HCT116 (cell line): ENCODE measurements around the gene SNRNP27. TPM values are rescaled to one million over a fixed set of nuclear protein-coding genes. Genes with fewer than 3 reads are reported as not detected.

Source experiments
- ATAC-seq: fragments of 200-7000 bp; cut with Tn5 transposase; 2 replicates; pipeline ENCODE4 v1.9.1; 2020; ENCODE audit warnings: mild to moderate bottlenecking, moderate library complexity
- BruUV-seq: library from RNA; stranded (reverse); fragments of 400-500 nt; replicated peaks from 2 replicates; lab custom pipeline; 2021; lab: Mats Ljungman, UMichigan
- CTCF ChIA-PET: fragments of 300-600 bp; sonication (Branson Sonifier 250); formaldehyde crosslinking; loops from one replicate; lab custom pipeline; 2021; ENCODE audit warnings: antibody characterized with exemption; lab: Charles Lee
- POLR2A ChIA-PET: fragments of 300-600, 350-600 bp; sonication (Branson Sonifier 250); formaldehyde crosslinking; loops from one replicate; lab custom pipeline; 2021; ENCODE audit warnings: antibody characterized with exemption; lab: Charles Lee
- RAD21 ChIA-PET, 2 experiments: fragments of 300-600 bp; sonication (Branson Sonifier 250); formaldehyde crosslinking; loops; one replicate each; lab custom pipeline; 2023; ENCODE audit warnings: low total read pairs in 2 of 2; ENCODE audit not compliant: uncharacterized antibody in 2 of 2, unreplicated experiment in 2 of 2, low non-redundant PET in 1 of 2; lab: Charles Lee
- DNase-seq: peaks from one replicate; pipeline ENCODE4 v3.0.0-alpha.2; 2010; ENCODE audit warnings: low read depth, low spot score
- H2AFZ ChIP-seq: fragments of 200-600 bp; shearing (Covaris generic), sonication (generic); 2 replicates; pipeline ENCODE4 v1.6.1; 2017; ENCODE audit warnings: low read depth, mixed run types, mixed read lengths, antibody characterized with exemption, low read length; ENCODE audit not compliant: poor library complexity, severe bottlenecking
- H3K27ac ChIP-seq: 2 replicates; pipeline ENCODE4 v1.5.1; 2012; ENCODE audit warnings: low read depth, low read length
- H3K27me3 ChIP-seq: fragments of 200-600 bp; sonication (generic); 2 replicates; pipeline ENCODE4 v1.6.1; 2016; ENCODE audit warnings: mixed run types, low read length, mixed read lengths; ENCODE audit not compliant: insufficient read depth
- H3K36me3 ChIP-seq, 2 experiments: fragments of 200-500 bp in 1 of 2; fragments of 200-600 bp in 1 of 2; sonication (Bioruptor generic) in 1 of 2; sonication (generic) in 1 of 2; 2 replicates each; pipeline versions ENCODE4 v1.5.1 to v1.6.1; 2014 to 2016; ENCODE audit warnings: low read length in 2 of 2, inconsistent platforms in 1 of 2, mixed read lengths in 1 of 2, mixed run types in 1 of 2; ENCODE audit not compliant: insufficient read depth in 2 of 2, control insufficient read depth in 1 of 2
- H3K4me1 ChIP-seq, 2 experiments: fragments of 200-600 bp in 1 of 2; sonication (generic) in 1 of 2; 2 replicates each; pipeline versions ENCODE4 v1.5.1 to v1.6.1; 2012 to 2017; ENCODE audit warnings: low read length in 2 of 2, inconsistent platforms in 1 of 2, mild to moderate bottlenecking in 1 of 2, mixed read lengths in 1 of 2, mixed run types in 1 of 2, moderate library complexity in 1 of 2; ENCODE audit not compliant: insufficient read depth in 2 of 2, control insufficient read depth in 1 of 2
- H3K4me2 ChIP-seq: fragments of 200-600 bp; sonication (generic); 2 replicates; pipeline ENCODE4 v1.6.1; 2017; ENCODE audit warnings: mixed run types, low read length, mixed read lengths
- H3K4me3 ChIP-seq, 2 experiments: fragments of 200-600 bp in 1 of 2; sonication (generic) in 1 of 2; replicated peaks in 1 of 2; 2 replicates each; pipeline ENCODE4 v1.5.1; 2011 to 2016; ENCODE audit warnings: low read length in 2 of 2, control low read depth in 1 of 2, low read depth in 1 of 2, mild to moderate bottlenecking in 1 of 2, mixed read lengths in 1 of 2, mixed run types in 1 of 2
- H3K79me2 ChIP-seq: fragments of 200-600 bp; sonication (generic); 2 replicates; pipeline ENCODE4 v1.6.1; 2017; ENCODE audit warnings: mild to moderate bottlenecking, mixed run types, low read length, moderate library complexity, mixed read lengths; ENCODE audit not compliant: insufficient read depth
- H3K9ac ChIP-seq: fragments of 200-600 bp; sonication (generic); 2 replicates; pipeline ENCODE4 v1.6.1; 2016; ENCODE audit warnings: low read length, mixed read lengths
- H3K9me2 ChIP-seq: fragments of 200-600 bp; sonication (generic), shearing (Covaris generic); 2 replicates; pipeline ENCODE4 v1.6.1; 2017; ENCODE audit warnings: mixed run types, mild to moderate bottlenecking, moderate library complexity; ENCODE audit not compliant: insufficient read depth
- H3K9me3 ChIP-seq, 2 experiments: fragments of 200-500 bp in 1 of 2; fragments of 200-600 bp in 1 of 2; sonication (Bioruptor generic) in 1 of 2; sonication (generic) in 1 of 2; 2 replicates each; pipeline ENCODE4 v1.6.1; 2014 to 2017; ENCODE audit warnings: low read length in 2 of 2, mixed read lengths in 2 of 2, inconsistent platforms in 1 of 2, low read depth in 1 of 2, mild to moderate bottlenecking in 1 of 2, mixed run types in 1 of 2, moderate library complexity in 1 of 2; ENCODE audit not compliant: control insufficient read depth in 1 of 2, insufficient read depth in 1 of 2
- H4K20me1 ChIP-seq: fragments of 200-600 bp; sonication (generic), shearing (Covaris generic); 2 replicates; pipeline ENCODE4 v1.6.1; 2017; ENCODE audit warnings: mixed run types, mild to moderate bottlenecking, moderate library complexity; ENCODE audit not compliant: insufficient read depth
- CBX3 ChIP-seq: IDR thresholded peaks from 2 replicates; pipeline ENCODE4 v1.6.1; 2012; ENCODE audit warnings: low read depth
- ELF1 ChIP-seq: IDR thresholded peaks from 2 replicates; pipeline ENCODE4 v1.6.1; 2012; ENCODE audit warnings: low read depth, borderline replicate concordance
- EZH2 ChIP-seq: fragments of 200-600 bp; sonication (generic); IDR thresholded peaks from 2 replicates; pipeline ENCODE4 v1.6.1; 2017; ENCODE audit warnings: antibody characterized with exemption, mixed run types
- EZH2phosphoT487 ChIP-seq: fragments of 200-600 bp; IDR thresholded peaks from 2 replicates; pipeline ENCODE4 v1.6.1; 2018; ENCODE audit warnings: antibody characterized with exemption, borderline replicate concordance
- JUND ChIP-seq: IDR thresholded peaks from 2 replicates; pipeline ENCODE4 v1.6.1; 2012
- POLR2AphosphoS5 ChIP-seq: IDR thresholded peaks from 2 replicates; pipeline ENCODE4 v1.6.1; 2011; ENCODE audit warnings: mild to moderate bottlenecking, low read depth, low read length, moderate library complexity
- RAD21 ChIP-seq: IDR thresholded peaks from 2 replicates; pipeline ENCODE4 v1.6.1; 2012; ENCODE audit warnings: low read depth, mild to moderate bottlenecking
- SP1 ChIP-seq: IDR thresholded peaks from 2 replicates; pipeline ENCODE4 v1.6.1; 2012; ENCODE audit warnings: low read depth
- SRF ChIP-seq: IDR thresholded peaks from 2 replicates; pipeline ENCODE4 v1.6.1; 2012; ENCODE audit warnings: low read depth
- TCF7L2 ChIP-seq: IDR thresholded peaks from 2 replicates; pipeline ENCODE4 v1.7.0; 2011; ENCODE audit warnings: borderline replicate concordance, inconsistent platforms; ENCODE audit not compliant: insufficient read depth, insufficient read length; ENCODE audit errors: extremely low read depth
- YY1 ChIP-seq: IDR thresholded peaks from 2 replicates; pipeline ENCODE4 v1.6.1; 2011; ENCODE audit warnings: low read length, low read depth, moderate library complexity, mild to moderate bottlenecking; ENCODE audit not compliant: insufficient replicate concordance; ENCODE audit errors: extremely low read depth
- ZFX ChIP-seq: fragments of 450-650 bp; IDR thresholded peaks from 2 replicates; pipeline ENCODE4 v1.6.1; 2017
- ZNF274 ChIP-seq: fragments of 200-500 bp; sonication (Bioruptor generic); IDR thresholded peaks from 2 replicates; pipeline ENCODE4 v1.6.1; 2014; ENCODE audit warnings: mild to moderate bottlenecking, low read depth, low read length, inconsistent platforms
- intact Hi-C: fragments of 100-400 bp; cut with micrococcal nuclease; formaldehyde crosslinking; loops from 2 replicates; pipeline ENCODE4 v1.10.0; 2022
- total RNA-seq: library from RNA; stranded (reverse); gene quantifications from one replicate; pipeline ENCODE4 v1.2.1, GENCODE V29; 2021; ENCODE audit not compliant: unreplicated experiment

The SNRNP27 gene
- total RNA-seq, 1 experiment from 2014 or later: 44.4 TPM

GRCh38 chr2:69914164-69914949 is 20.6 kb downstream of the SNRNP27 start (continued):
- TF ChIP-seq ELF1 (no peak; the same call in 1 of the 2 replicates), SRF (no peak; the same call in 1 of the 2 replicates), ZFX (peak; percentile 68; the same call in 1 of the 2 replicates), EZH2 (no peak), JUND (peak; percentile 49)

GRCh38 chr2:69914950-69915945 is 21.5 kb downstream of the SNRNP27 start, which contains the start of gene MXD1:
Gene MXD1 (plus strand): TSS chr2:69915109. CDS start chr2:69915331, 222 bp downstream.
- CTCF ChIA-PET: interaction anchor here (1.0 to 6.0 kb wide), 13 partner anchors 153 to 729 kb away, joined by 3 to 78 read pairs (median 6); partner anchors contain the start of genes C2orf42, FAM136A and SNRPG
- peak within 1 kb of the TSS; percentile 81 for H3K27ac ChIP-seq
- H3K79me2 ChIP-seq: no peaks in the 10 kb centered on the region
- BruUV-seq: no TSS peak
- peak within 1 kb of the TSS; percentile 88 for H3K9ac ChIP-seq
- DNase-seq (no peak), ATAC-seq (no peak)
- peak within 1 kb of the TSS; percentile 65 to 79 for H3K4me3 ChIP-seq
- no peaks in the 10 kb centered on the region for H4K20me1 ChIP-seq
- H3K4me2 ChIP-seq: peak within 1 kb of the TSS; percentile 89
- no peaks in the 10 kb centered on the region for H3K36me3 ChIP-seq
- H2AFZ ChIP-seq: no peak within 1 kb of the TSS
- POLR2A ChIA-PET: interaction anchor here (0.8 to 3.1 kb wide), 25 partner anchors 9 to 414 kb away, joined by 3 to 32 read pairs (median 5); partner anchors contain the start of genes C2orf42, PCYOX1 and SNRPG
- intact Hi-C loops: loop anchor here (1.0 to 5.0 kb wide), 6 partner anchors 156 to 732 kb away; partner anchors contain the start of gene SNRPG
- peaks cover 0 to 18% of the 10 kb centered on the region in 2 experiments; a peak in 3 of 4 replicates for H3K4me1 ChIP-seq
- no peak for TF ChIP-seq ELF1
- no peak for TF ChIP-seq ZNF274
- no peak for TF ChIP-seq SP1
- peak; percentile 77 for TF ChIP-seq POLR2AphosphoS5
- TF ChIP-seq CBX3: no peak
- no peak for TF ChIP-seq TCF7L2
- peak; percentile 1 for TF ChIP-seq YY1
- TF ChIP-seq RAD21: no peak
- TF ChIP-seq EZH2phosphoT487: no peak
- RAD21 ChIA-PET: interaction anchor here (0.9 to 1.9 kb wide), 6 partner anchors 156 to 227 kb away, joined by 3 to 12 read pairs (median 6); no protein-coding TSS in a partner anchor
- H3K9me2 ChIP-seq: no peaks in the 10 kb centered on the region
- no peaks in the 10 kb centered on the region for H3K27me3 ChIP-seq
- H3K9me3 ChIP-seq: no peaks in the 10 kb centered on the region
